ENCODE data around the gene GDPD1. TPM values are rescaled to one million over a fixed set of nuclear protein-coding genes. Genes with fewer than 3 reads are reported as not detected.
"Not testable (repeated sequence)": the region's sequence is repeated elsewhere in the genome, so short reads cannot be mapped to it uniquely, and the experiment has no call there.

The GDPD1 gene
- total and polyA plus RNA-seq, 2 donors from 2014 or later = 2.5 to 2.8 TPM

DNA sequence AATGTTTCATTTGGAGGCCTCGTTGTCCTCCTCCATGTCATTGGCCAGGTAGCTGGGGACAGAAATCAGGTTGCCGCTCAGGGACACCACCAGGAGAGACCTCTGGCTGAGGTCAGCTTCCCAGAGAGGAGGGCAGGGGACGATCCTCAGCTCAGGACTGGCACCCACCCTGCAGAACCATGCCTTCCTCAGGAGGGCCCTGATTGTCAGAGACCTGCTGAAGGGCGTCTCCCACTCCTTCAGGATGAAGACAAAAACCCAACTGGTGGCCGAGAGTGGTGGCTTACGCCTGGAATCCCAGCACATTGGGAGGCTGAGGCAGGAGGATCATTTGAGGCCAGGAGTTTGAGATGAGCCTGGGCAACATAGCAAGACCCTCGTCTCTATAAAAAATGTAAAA lies 45.2 kb upstream of the GDPD1 start:
- no peak for TF ChIP-seq CTCF (IDR thresholded peaks at IDR 0.05; ENCODE audit: borderline replicate concordance, extremely low read depth, insufficient read depth)
- no peak overlapping the region for H3K27ac ChIP-seq (ENCODE audit: low read depth in 2 of 2, low read length in 2 of 2)
- no peaks in the 10 kb centered on the region for H3K27me3 ChIP-seq (ENCODE audit: control insufficient read depth, insufficient read depth, low read length)
- no peak for DNase-seq
- intact Hi-C loops (cut with DNase I) = no loop called here
- no peak for FAIRE-seq
- H3K9ac ChIP-seq (ENCODE audit: low read length in 3 of 3) = no peak overlapping the region
- no peaks in the 10 kb centered on the region for H3K36me3 ChIP-seq (ENCODE audit: control insufficient read depth in 2 of 3, insufficient read depth in 3 of 3, low read length in 3 of 3)
- no peaks in the 10 kb centered on the region for H3K4me1 ChIP-seq (ENCODE audit: control insufficient read depth in 2 of 3, insufficient read depth in 2 of 3, low read depth in 1 of 3, low read length in 3 of 3)
- no peaks in the 10 kb centered on the region for H3K9me3 ChIP-seq (ENCODE audit: control insufficient read depth in 2 of 3, insufficient read depth in 1 of 3, low read length in 3 of 3)
- H3K4me3 ChIP-seq (ENCODE audit: low read length in 3 of 3) = no peak overlapping the region

DNA sequence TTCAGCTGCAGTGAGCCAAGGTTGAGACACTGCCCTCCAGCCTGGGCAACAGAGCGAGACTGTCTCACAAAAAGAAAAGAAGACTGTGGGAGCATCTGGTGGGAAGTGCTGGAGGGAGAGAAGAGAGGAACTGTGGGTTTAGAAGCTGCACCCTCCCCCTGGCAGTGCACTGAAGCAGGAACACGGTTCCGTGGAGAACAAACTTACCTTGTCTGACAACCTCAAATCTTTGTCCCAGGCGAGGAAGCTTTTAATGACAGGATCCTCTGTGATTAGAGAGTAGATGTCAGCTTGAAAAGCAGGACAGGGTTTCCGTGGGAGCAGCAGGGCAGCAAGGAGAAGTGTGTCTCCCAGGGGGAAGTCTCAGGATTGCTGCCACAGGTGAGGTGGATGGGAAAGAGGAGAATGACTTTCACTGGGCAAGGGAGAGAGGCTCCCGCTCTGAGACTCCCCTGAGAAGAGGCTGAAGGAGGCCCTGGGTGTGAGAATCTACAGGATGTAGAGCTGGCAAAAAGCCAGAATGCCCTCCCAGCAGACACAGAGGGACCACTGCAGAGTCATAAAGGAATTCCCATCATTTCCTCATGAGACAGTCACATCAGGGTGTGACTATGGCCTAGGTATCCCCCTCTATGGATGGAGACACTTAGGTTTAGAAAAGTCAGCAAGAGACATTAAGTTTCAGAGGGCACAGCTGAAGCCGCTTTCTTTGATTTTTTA lies 41.9 kb upstream of the GDPD1 start:
- H3K9ac ChIP-seq (ENCODE audit: low read length in 3 of 3) = no peak overlapping the region
- no peak overlapping the region for H3K4me3 ChIP-seq (ENCODE audit: low read length in 3 of 3)
- no peak for TF ChIP-seq CTCF (IDR thresholded peaks at IDR 0.05; ENCODE audit: borderline replicate concordance, extremely low read depth, insufficient read depth)
- H3K4me1 ChIP-seq (ENCODE audit: control insufficient read depth in 2 of 3, insufficient read depth in 2 of 3, low read depth in 1 of 3, low read length in 3 of 3) = no peaks in the 10 kb centered on the region
- no peaks in the 10 kb centered on the region for H3K9me3 ChIP-seq (ENCODE audit: control insufficient read depth in 2 of 3, insufficient read depth in 1 of 3, low read length in 3 of 3)
- FAIRE-seq = no peak
- no peaks in the 10 kb centered on the region for H3K36me3 ChIP-seq (ENCODE audit: control insufficient read depth in 2 of 3, insufficient read depth in 3 of 3, low read length in 3 of 3)
- intact Hi-C loops (cut with DNase I) = no loop called here
- H3K27me3 ChIP-seq (ENCODE audit: control insufficient read depth, insufficient read depth, low read length) = no peaks in the 10 kb centered on the region
- peak in 1 of 5 donors; percentile 2 for DNase-seq
- no peak overlapping the region for H3K27ac ChIP-seq (ENCODE audit: low read depth in 2 of 2, low read length in 2 of 2)

GRCh38 chr17:59179601-59180000 lies 40.7 kb upstream of the GDPD1 start:
- H3K36me3 ChIP-seq (ENCODE audit: control insufficient read depth in 2 of 3, insufficient read depth in 3 of 3, low read length in 3 of 3); H3K27ac ChIP-seq (ENCODE audit: low read depth in 2 of 2, low read length in 2 of 2); intact Hi-C loops (cut with DNase I); H3K27me3 ChIP-seq (ENCODE audit: control insufficient read depth, insufficient read depth, low read length); H3K4me1 ChIP-seq (ENCODE audit: control insufficient read depth in 2 of 3, insufficient read depth in 2 of 3, low read depth in 1 of 3, low read length in 3 of 3); H3K9me3 ChIP-seq (ENCODE audit: control insufficient read depth in 2 of 3, insufficient read depth in 1 of 3, low read length in 3 of 3); DNase-seq; FAIRE-seq; H3K4me3 ChIP-seq (ENCODE audit: low read length in 3 of 3); H3K9ac ChIP-seq (ENCODE audit: low read length in 3 of 3): not testable (repeated sequence)

DNA sequence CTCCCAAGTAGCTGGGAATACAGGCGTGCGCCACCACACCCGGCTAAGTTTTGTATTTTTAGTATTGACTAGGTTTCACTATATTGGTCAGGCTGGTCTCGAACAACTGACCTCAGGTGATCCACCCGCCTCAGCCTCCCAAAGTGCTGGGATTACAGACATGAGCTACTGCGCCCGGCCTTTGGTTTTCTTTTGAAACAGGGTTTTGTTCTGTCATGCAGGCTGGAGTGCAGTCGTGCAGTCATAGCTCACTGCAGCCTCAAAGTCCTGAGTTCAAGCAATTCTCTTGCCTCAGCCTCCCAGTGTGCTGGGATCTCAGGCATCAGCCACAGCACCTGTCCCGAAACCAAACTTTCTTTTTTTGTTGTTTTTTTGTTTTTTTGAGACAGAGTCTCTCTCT lies 39.7 kb upstream of the GDPD1 start:
- FAIRE-seq (no peak), DNase-seq (no peak)
- Histone ChIP-seq H3K4me1 (ENCODE audit: control insufficient read depth in 2 of 3, insufficient read depth in 2 of 3, low read depth in 1 of 3, low read length in 3 of 3) (no peaks in the 10 kb centered on the region), H3K27me3 (ENCODE audit: control insufficient read depth, insufficient read depth, low read length) (no peaks in the 10 kb centered on the region), H3K4me3 (ENCODE audit: low read length in 3 of 3) (no peak overlapping the region), H3K9ac (ENCODE audit: low read length in 3 of 3) (no peak overlapping the region), H3K27ac (ENCODE audit: low read depth in 2 of 2, low read length in 2 of 2) (no peak overlapping the region), H3K9me3 (ENCODE audit: control insufficient read depth in 2 of 3, insufficient read depth in 1 of 3, low read length in 3 of 3) (no peaks in the 10 kb centered on the region), H3K36me3 (ENCODE audit: control insufficient read depth in 2 of 3, insufficient read depth in 3 of 3, low read length in 3 of 3) (no peaks in the 10 kb centered on the region)
- TF ChIP-seq CTCF (IDR thresholded peaks at IDR 0.05; ENCODE audit: borderline replicate concordance, extremely low read depth, insufficient read depth) = no peak
- intact Hi-C loops (cut with DNase I) = no loop called here

All from kidney (tissue), 14 donors.